H1 (cell line): ENCODE measurements around the gene IL5RA. TPM values are rescaled to one million over a fixed set of nuclear protein-coding genes. Genes with fewer than 3 reads are reported as not detected.

ENCODE experiments used
- CTCF ChIA-PET: fragments of 300-600 bp; sonication (Branson Sonifier 250); formaldehyde crosslinking; loops from one replicate; lab custom pipeline; 2021; ENCODE audit not compliant: partially characterized antibody; lab: Charles Lee
- POLR2A ChIA-PET: fragments of 300-600 bp; sonication (Branson Sonifier 250); formaldehyde crosslinking; loops from one replicate; lab custom pipeline; 2021; ENCODE audit warnings: inconsistent platforms; ENCODE audit not compliant: partially characterized antibody; lab: Charles Lee
- DNase-seq, 2 experiments: peaks; one replicate each; pipeline versions ENCODE4 v3.0.0 to v3.0.0-alpha.2; 2010 to 2022; ENCODE audit warnings: low spot score in 2 of 2, low read depth in 1 of 2, mixed read lengths in 1 of 2
- FAIRE-seq: peaks from 2 replicates; lab custom pipeline; 2011; peaks lifted over from hg19 to GRCh38; lab: Jason Lieb, UNC
- H2AFZ ChIP-seq: 2 replicates; pipeline ENCODE4 v1.8.1; 2012; ENCODE audit warnings: low read length, inconsistent platforms
- H2AK5ac ChIP-seq: 2 replicates; pipeline ENCODE4 v1.6.1; 2013; ENCODE audit warnings: low read depth, low read length
- H2BK120ac ChIP-seq: replicated peaks from 2 replicates; pipeline ENCODE3; 2013; ENCODE audit warnings: low read depth, low read length, inconsistent platforms
- H2BK12ac ChIP-seq: 2 replicates; pipeline ENCODE4 v1.6.1; 2013; ENCODE audit warnings: low read depth, low read length
- H2BK15ac ChIP-seq: 2 replicates; pipeline ENCODE4 v1.6.1; 2013; ENCODE audit warnings: low read length
- H2BK20ac ChIP-seq: 2 replicates; pipeline ENCODE4 v1.6.1; 2013; ENCODE audit warnings: low read length
- H2BK5ac ChIP-seq: 2 replicates; pipeline ENCODE4 v1.6.1; 2013; ENCODE audit warnings: low read depth, low read length
- H3K14ac ChIP-seq: 2 replicates; pipeline ENCODE4 v1.6.1; 2013; ENCODE audit warnings: inconsistent platforms; ENCODE audit not compliant: insufficient read length
- H3K18ac ChIP-seq: 2 replicates; pipeline ENCODE4 v1.6.1; 2013; ENCODE audit warnings: low read length; ENCODE audit errors: extremely low read depth
- H3K23ac ChIP-seq: 2 replicates; pipeline ENCODE4 v1.6.1; 2013; ENCODE audit warnings: inconsistent platforms; ENCODE audit not compliant: insufficient read length
- H3K23me2 ChIP-seq: 2 replicates; pipeline ENCODE4 v1.6.1; 2013; ENCODE audit warnings: low read depth, low read length
- H3K27ac ChIP-seq: 2 replicates; pipeline ENCODE4 v1.6.1; 2011; ENCODE audit warnings: low read depth, low read length, inconsistent platforms
- H3K27me3 ChIP-seq, 4 experiments: replicated peaks in 1 of 4; 1 replicate in 1 of 4; 2 replicates in 3 of 4; pipeline versions ENCODE4 v1.6.1 to v1.8.1; 2011 to 2013; ENCODE audit warnings: low read length in 3 of 4, mild to moderate bottlenecking in 3 of 4, inconsistent platforms in 2 of 4, mixed read lengths in 2 of 4, moderate library complexity in 1 of 4; ENCODE audit not compliant: control insufficient read depth in 3 of 4, insufficient read depth in 3 of 4; ENCODE audit errors: extremely low read depth in 1 of 4
- H3K36me3 ChIP-seq, 4 experiments: 2 replicates each; pipeline versions ENCODE4 v1.6.1 to v1.8.1; 2011 to 2013; ENCODE audit warnings: mild to moderate bottlenecking in 4 of 4, low read length in 3 of 4, moderate library complexity in 2 of 4, control low read depth in 1 of 4, inconsistent platforms in 1 of 4; ENCODE audit not compliant: insufficient read depth in 4 of 4, control insufficient read depth in 2 of 4
- H3K4ac ChIP-seq: replicated peaks from 2 replicates; pipeline ENCODE3; 2013; ENCODE audit warnings: low read length, low read depth, mixed read lengths, inconsistent platforms; ENCODE audit not compliant: insufficient read length
- H3K4me1 ChIP-seq, 4 experiments: replicated peaks in 1 of 4; 1 replicate in 1 of 4; 2 replicates in 3 of 4; pipeline versions ENCODE4 v1.6.1 to v1.8.1; 2011 to 2013; ENCODE audit warnings: low read length in 3 of 4, inconsistent platforms in 2 of 4, mixed read lengths in 1 of 4; ENCODE audit not compliant: insufficient read depth in 4 of 4, control insufficient read depth in 3 of 4
- H3K4me2 ChIP-seq, 2 experiments: 2 replicates each; pipeline versions ENCODE4 v1.6.1 to v1.8.1; 2011 to 2013; ENCODE audit warnings: low read depth in 2 of 2, low read length in 2 of 2, control low read depth in 1 of 2, inconsistent platforms in 1 of 2, mild to moderate bottlenecking in 1 of 2; ENCODE audit not compliant: insufficient read depth in 1 of 2
- H3K4me3 ChIP-seq, 4 experiments: fragments of 200-600, 300-600 bp in 1 of 4; sonication (generic), shearing (Covaris generic), sonication (Bioruptor Twin) in 1 of 4; 2 replicates each; pipeline versions ENCODE4 v1.5.1 to v1.8.1; 2011 to 2016; ENCODE audit warnings: low read length in 4 of 4, low read depth in 3 of 4, control low read depth in 2 of 4, inconsistent platforms in 2 of 4, mild to moderate bottlenecking in 2 of 4, mixed read lengths in 1 of 4, moderate library complexity in 1 of 4; ENCODE audit not compliant: insufficient read depth in 2 of 4; ENCODE audit errors: extremely low read depth in 1 of 4
- H3K56ac ChIP-seq: replicated peaks from 2 replicates; pipeline ENCODE3; 2013; ENCODE audit warnings: low read depth, mild to moderate bottlenecking, mixed read lengths, low read length, inconsistent platforms; ENCODE audit not compliant: insufficient read length
- H3K79me1 ChIP-seq: 2 replicates; pipeline ENCODE4 v1.6.1; 2013; ENCODE audit warnings: low read depth, low read length, control low read depth
- H3K79me2 ChIP-seq, 2 experiments: 2 replicates each; pipeline versions ENCODE4 v1.6.1 to v1.8.1; 2012 to 2013; ENCODE audit warnings: low read length in 2 of 2, mild to moderate bottlenecking in 2 of 2, inconsistent platforms in 1 of 2; ENCODE audit not compliant: insufficient read depth in 2 of 2, control insufficient read depth in 1 of 2
- H3K9ac ChIP-seq, 4 experiments: replicated peaks in 1 of 4; 1 replicate in 1 of 4; 2 replicates in 3 of 4; pipeline versions ENCODE4 v1.6.1 to v1.8.1; 2011 to 2013; ENCODE audit warnings: low read depth in 3 of 4, low read length in 3 of 4, control low read depth in 2 of 4, mild to moderate bottlenecking in 2 of 4, moderate library complexity in 2 of 4, inconsistent platforms in 1 of 4; ENCODE audit errors: extremely low read depth in 1 of 4
- H3K9me3 ChIP-seq, 2 experiments: 2 replicates each; pipeline versions ENCODE4 v1.6.1 to v1.8.1; 2012 to 2013; ENCODE audit warnings: mild to moderate bottlenecking in 2 of 2, moderate library complexity in 2 of 2, control low read depth in 1 of 2, inconsistent platforms in 1 of 2, low read depth in 1 of 2, low read length in 1 of 2, mixed read lengths in 1 of 2; ENCODE audit not compliant: insufficient read depth in 2 of 2
- H4K20me1 ChIP-seq, 2 experiments: replicated peaks in 1 of 2; 2 replicates each; pipeline versions ENCODE3 to v1.8.1; 2011 to 2013; ENCODE audit warnings: inconsistent platforms in 2 of 2, low read length in 2 of 2, mild to moderate bottlenecking in 1 of 2; ENCODE audit not compliant: insufficient read depth in 2 of 2, control insufficient read depth in 1 of 2
- H4K5ac ChIP-seq: 2 replicates; pipeline ENCODE4 v1.6.1; 2013; ENCODE audit warnings: low read length, low read depth, mixed read lengths, inconsistent platforms; ENCODE audit not compliant: insufficient read length
- H4K8ac ChIP-seq: 2 replicates; pipeline ENCODE4 v1.8.0; 2013; ENCODE audit warnings: mild to moderate bottlenecking, moderate library complexity, low read length, inconsistent platforms; ENCODE audit not compliant: insufficient read depth; ENCODE audit errors: extremely low read depth
- H4K91ac ChIP-seq: replicated peaks from 2 replicates; pipeline ENCODE3; 2013; ENCODE audit warnings: low read length, mixed read lengths, inconsistent platforms; ENCODE audit not compliant: insufficient read length
- WGBS, 2 experiments: shearing (Covaris generic) in 1 of 2; methylation state at CpG; one replicate each; pipeline versions ENCODE4 v1.1.6 to v1.1.7; 2013 to 2015; ENCODE audit warnings: low lambda C conversion rate in 2 of 2, mixed read lengths in 2 of 2, inconsistent platforms in 1 of 2, low coverage in 1 of 2, missing lambda C conversion rate in 1 of 2; ENCODE audit not compliant: insufficient replicate concordance in 2 of 2, insufficient coverage in 1 of 2, insufficient read length in 1 of 2; ENCODE audit errors: extremely low coverage in 1 of 2, missing lambda C conversion rate in 1 of 2; 5-methylcytosine and 5-hydroxymethylcytosine counted together
- polyA plus RNA-seq, 7 experiments: library from polyadenylated mRNA; depleted of rRNA in 3 of 7; stranded (reverse) in 5 of 7; unstranded in 2 of 7; fragments of >200 nt in 5 of 7; fragments of 200-250 nt in 2 of 7; gene quantifications; 1 replicate in 5 of 7; 2 replicates in 1 of 7; 4 replicates in 1 of 7; pipeline versions ENCODE4 v1.2.1 to v1.2.3, GENCODE V29; 2011 to 2013; ENCODE audit warnings: missing spikeins in 2 of 7, mixed read lengths in 2 of 7
- total RNA-seq: library from RNA; stranded (reverse); fragmentation: NEBNext Ultra II Directional; extraction: Animal tissue kit (Norgen Biotek cat#: 25700); gene quantifications from 2 replicates; pipeline ENCODE4 v1.2.1, GENCODE V29; 2021

Gene IL5RA
- total and polyA plus RNA-seq, 2 of the 8 experiments (the other 6 are each of a cell fraction or from before 2014, with no cell fraction given), result not detected

GRCh38 chr3:3134750-3135448, 24.7 kb upstream of the IL5RA start:
- no peak overlapping the region for H2BK12ac ChIP-seq
- no peak overlapping the region for H3K4me2 ChIP-seq
- ChIA-PET CTCF (interaction anchor here (0.9 kb wide), 1 partner anchor 370 kb away, joined by 3 read pairs; no protein-coding TSS in a partner anchor), POLR2A (no interaction called here)
- H2AK5ac ChIP-seq, result no peak overlapping the region
- H3K79me2 ChIP-seq, result peaks cover 12 to 52% of the 10 kb centered on the region in 2 experiments
- no peak overlapping the region for H3K4me3 ChIP-seq
- H2AFZ ChIP-seq, result no peak overlapping the region
- peaks cover 11% of the 10 kb centered on the region for H3K79me1 ChIP-seq
- H3K18ac ChIP-seq, result no peak overlapping the region
- no peak for FAIRE-seq
- H3K36me3 ChIP-seq, result peaks cover 4 to 53% (median 25%) of the 10 kb centered on the region in 4 experiments; a peak in 7 of 8 replicates
- H3K9me3 ChIP-seq, result no peaks in the 10 kb centered on the region
- no peak overlapping the region for H4K8ac ChIP-seq
- H4K20me1 ChIP-seq, result peaks cover 0 to 12% of the 10 kb centered on the region in 2 experiments
- no peaks in the 10 kb centered on the region for H3K27me3 ChIP-seq
- no peaks in the 10 kb centered on the region for H3K23me2 ChIP-seq
- H3K27ac ChIP-seq, result no peak overlapping the region
- no peak overlapping the region for H4K91ac ChIP-seq
- DNase-seq, result no peak
- H3K9ac ChIP-seq, result no peak overlapping the region
- H3K4me1 ChIP-seq, result no peaks in the 10 kb centered on the region
- no peak overlapping the region for H3K14ac ChIP-seq
- H3K4ac ChIP-seq, result no peak overlapping the region
- H2BK120ac ChIP-seq, result no peak overlapping the region
- 86% methylated on average over 4 of the region's 4 CpGs; no CpG with 5 or more reads in 1 of the 2 experiments for WGBS, 2 experiments
- H3K56ac ChIP-seq, result no peak overlapping the region
- no peak overlapping the region for H2BK5ac ChIP-seq
- no peak overlapping the region for H2BK15ac ChIP-seq
- H2BK20ac ChIP-seq, result no peak overlapping the region
- H4K5ac ChIP-seq, result no peak overlapping the region
- no peak overlapping the region for H3K23ac ChIP-seq
